GM12878 (cell line): ENCODE results near the gene NDEL1. TPM values are rescaled to one million over a fixed set of nuclear protein-coding genes. Genes with fewer than 3 reads are reported as not detected.

ENCODE experiments used
- ATAC-seq: fragments of 200-7000 bp; cut with Tn5 transposase; 3 replicates; pipeline ENCODE4 v1.9.1; 2020; ENCODE audit warnings: mild to moderate bottlenecking, moderate library complexity
- BruUV-seq: library from RNA; stranded (reverse); fragments of 400-500 nt; replicated peaks from 2 replicates; lab custom pipeline; 2021; lab: Mats Ljungman, UMichigan
- CTCF ChIA-PET: fragments of 300-600 bp; sonication (Branson Sonifier 250); formaldehyde crosslinking; extraction: SDS; loops from one replicate; lab custom pipeline; 2021; ENCODE audit warnings: inconsistent platforms; lab: Yijun Ruan, JAX
- POLR2A ChIA-PET: fragments of 350-600 bp; formaldehyde crosslinking; extraction: SDS; loops from one replicate; lab custom pipeline; 2021; ENCODE audit warnings: inconsistent platforms; lab: Charles Lee
- RAD21 ChIA-PET: fragments of 300-600 bp; sonication (Branson Sonifier 250); formaldehyde crosslinking; loops from one replicate; lab custom pipeline; 2023; ENCODE audit warnings: antibody characterized with exemption; ENCODE audit not compliant: unreplicated experiment; lab: Charles Lee
- SMC1A ChIA-PET: fragments of 300-600 bp; sonication (Branson Sonifier 250); formaldehyde crosslinking; loops from one replicate; lab custom pipeline; 2023; ENCODE audit not compliant: unreplicated experiment, uncharacterized antibody; lab: Charles Lee
- DNase-seq: peaks from one replicate; pipeline ENCODE4 v3.0.0-alpha.2; 2011; ENCODE audit warnings: low read depth, low spot score
- FAIRE-seq: peaks from 3 replicates; lab custom pipeline; 2011; peaks lifted over from hg19 to GRCh38; lab: Jason Lieb, UNC
- H2AFZ ChIP-seq: 2 replicates; pipeline ENCODE4 v1.6.0; 2011; ENCODE audit warnings: low read depth, low read length, control low read depth; ENCODE audit not compliant: control insufficient read depth
- H3K27ac ChIP-seq: 2 replicates; pipeline ENCODE4 v1.5.1; 2011; ENCODE audit warnings: control low read depth; ENCODE audit not compliant: control insufficient read depth, insufficient read depth
- H3K27me3 ChIP-seq, 2 experiments: replicated peaks in 1 of 2; 2 replicates each; pipeline versions ENCODE4 v1.6.0 to v1.6.1; 2011; ENCODE audit warnings: low read length in 1 of 2; ENCODE audit not compliant: control insufficient read depth in 2 of 2, insufficient read depth in 2 of 2
- H3K36me3 ChIP-seq, 2 experiments: 2 replicates each; pipeline ENCODE4 v1.5.1; 2011; ENCODE audit warnings: low read length in 1 of 2; ENCODE audit not compliant: control insufficient read depth in 2 of 2, insufficient read depth in 2 of 2
- H3K4me1 ChIP-seq: 2 replicates; pipeline ENCODE4 v1.6.1; 2011; ENCODE audit warnings: mild to moderate bottlenecking, low read length, moderate library complexity, mixed read lengths; ENCODE audit not compliant: control insufficient read depth, insufficient read depth
- H3K4me2 ChIP-seq: 2 replicates; pipeline ENCODE4 v1.6.0; 2011; ENCODE audit warnings: control low read depth; ENCODE audit not compliant: control insufficient read depth, insufficient read depth
- H3K4me3 ChIP-seq: fragments of 200-600 bp; sonication (generic); 2 replicates; pipeline ENCODE4 v1.5.1; 2016
- H3K79me2 ChIP-seq: 2 replicates; pipeline ENCODE4 v1.6.0; 2011; ENCODE audit warnings: low read length; ENCODE audit not compliant: control insufficient read depth, insufficient read depth
- H3K9ac ChIP-seq: 2 replicates; pipeline ENCODE4 v1.8.0; 2011; ENCODE audit warnings: low read length, control low read depth, mixed read lengths; ENCODE audit not compliant: control insufficient read depth, insufficient read depth
- H3K9me3 ChIP-seq: replicated peaks from 3 replicates; pipeline ENCODE4 v1.5.1; 2011; ENCODE audit warnings: mild to moderate bottlenecking, low read length; ENCODE audit not compliant: control insufficient read depth, insufficient read depth
- H4K20me1 ChIP-seq: 2 replicates; pipeline ENCODE4 v1.6.0; 2011; ENCODE audit not compliant: control insufficient read depth, insufficient read depth
- BHLHE40 ChIP-seq, 2 experiments: fragments of 450-650 bp in 1 of 2; IDR thresholded peaks; 2 replicates each; pipeline ENCODE4 v1.6.1; 2011 to 2017; ENCODE audit warnings: low read depth in 2 of 2, borderline replicate concordance in 1 of 2, improper control_type of control experiment in 1 of 2, low read length in 1 of 2, mild to moderate bottlenecking in 1 of 2
- DPF2 ChIP-seq: fragments of 450-650 bp; IDR thresholded peaks from 2 replicates; pipeline ENCODE4 v1.6.1; 2017; ENCODE audit warnings: mild to moderate bottlenecking
- EZH2 ChIP-seq: IDR thresholded peaks from 2 replicates; pipeline ENCODE4 v1.6.1; 2012; ENCODE audit warnings: low read depth, mild to moderate bottlenecking, control low read depth, inconsistent platforms, low read length, borderline replicate concordance; ENCODE audit not compliant: control insufficient read depth
- FOXM1 ChIP-seq: IDR thresholded peaks from 2 replicates; pipeline ENCODE4 v1.6.1; 2012; ENCODE audit warnings: low read depth, mild to moderate bottlenecking, inconsistent platforms, low read length, moderate library complexity
- GATAD2B ChIP-seq: fragments of 450-650 bp; conservative IDR thresholded peaks from 2 replicates; pipeline ENCODE4 v1.6.1; 2017; ENCODE audit warnings: low read depth, mild to moderate bottlenecking, moderate library complexity
- NR2C2 ChIP-seq: IDR thresholded peaks from 2 replicates; pipeline ENCODE4 v1.6.1; 2011; ENCODE audit warnings: borderline replicate concordance, low read depth; ENCODE audit not compliant: control insufficient read depth, insufficient read length
- SMARCA5 ChIP-seq: fragments of 450-650 bp; IDR thresholded peaks from 2 replicates; pipeline ENCODE4 v1.6.1; 2017; ENCODE audit warnings: mild to moderate bottlenecking
- SPI1 ChIP-seq: IDR thresholded peaks from 2 replicates; pipeline ENCODE4 v1.6.1; 2011; ENCODE audit warnings: low read depth, mild to moderate bottlenecking, low read length, moderate library complexity, borderline replicate concordance; ENCODE audit not compliant: insufficient read depth
- TAF1 ChIP-seq: IDR thresholded peaks from 2 replicates; pipeline ENCODE4 v1.6.1; 2011; ENCODE audit warnings: mild to moderate bottlenecking, low read depth, low read length, borderline replicate concordance
- ZBTB4 ChIP-seq: fragments of 450-650 bp; formaldehyde crosslinking; IDR thresholded peaks from 2 replicates; pipeline ENCODE4 v1.4.0; 2022; ENCODE audit warnings: mild to moderate bottlenecking, moderate library complexity
- ZNF207 ChIP-seq: fragments of 450-650 bp; IDR thresholded peaks from 2 replicates; pipeline ENCODE4 v1.6.1; 2014; ENCODE audit warnings: antibody characterized with exemption, mild to moderate bottlenecking, borderline replicate concordance
- ZNF24 ChIP-seq: fragments of 450-650 bp; IDR thresholded peaks from 2 replicates; pipeline ENCODE4 v1.6.1; 2017; ENCODE audit warnings: antibody characterized with exemption, mild to moderate bottlenecking
- WGBS: methylation state at CpG from one replicate; pipeline ENCODE4 v1.1.6; 2016; ENCODE audit warnings: low lambda C conversion rate; ENCODE audit not compliant: insufficient replicate concordance, insufficient coverage; ENCODE audit errors: missing lambda C conversion rate; 5-methylcytosine and 5-hydroxymethylcytosine counted together
- in situ Hi-C: fragments of 300-500 bp; cut with MboI; formaldehyde crosslinking; loops from 9 replicates; pipeline ENCODE4 v1.14.3; 2018; ENCODE audit warnings: mixed read lengths
- intact Hi-C: fragments of 100-400 bp; cut with micrococcal nuclease; formaldehyde crosslinking; loops from one replicate; pipeline ENCODE4 v1.14.2; 2022; ENCODE audit not compliant: unreplicated experiment
- polyA plus RNA-seq, 11 experiments: library from polyadenylated mRNA; depleted of rRNA in 4 of 11; unstranded in 6 of 11; stranded (reverse) in 5 of 11; fragments of >200 nt; fragmentation: Nextera tagmentation in 4 of 11; fragmentation: Illumina TruSeq in 1 of 11; extraction: Ambion mirVana in 4 of 11; extraction: Trizol in 1 of 11; gene quantifications; 1 replicate in 1 of 11; 2 replicates in 10 of 11; pipeline versions ENCODE4 v1.2.1 to v1.2.3, GENCODE V29; 2011 to 2016; ENCODE audit warnings: inconsistent platforms in 2 of 11, missing spikeins in 2 of 11, low read depth in 1 of 11
- total RNA-seq, 4 experiments: library from RNA; depleted of rRNA in 3 of 4; stranded (reverse); fragments of >200 nt in 3 of 4; fragmentation: Illumina TruSeq in 1 of 4; extraction: Trizol in 1 of 4; gene quantifications; 2 replicates each; pipeline versions ENCODE4 v1.2.1 to v1.2.3, GENCODE V29; 2013 to 2021
- TF ChIP-seq, protein P1 (sequence below): fragments of 450-650 bp; conservative IDR thresholded peaks from 2 replicates; pipeline ENCODE4 v1.6.1; 2017; ENCODE audit warnings: mild to moderate bottlenecking, moderate library complexity
- TF ChIP-seq, protein P2 (sequence below): IDR thresholded peaks from 2 replicates; pipeline ENCODE4 v1.6.1; 2012; ENCODE audit warnings: mild to moderate bottlenecking, low read depth, low read length

NDEL1 gene
- total and polyA plus RNA-seq, 10 of the 15 experiments (the other 5 are each of a cell fraction or from before 2014, with no cell fraction given), result 0.72 to 41.5 (median 29.9) TPM

- ChIA-PET RAD21 (no interaction called here), SMC1A (no interaction called here), POLR2A (no interaction called here), CTCF (interaction anchor here (1.0 to 2.0 kb wide), 2 partner anchors 15 to 248 kb away, joined by 3 to 7 read pairs; no protein-coding TSS in a partner anchor)
- no peak overlapping the region for H2AFZ ChIP-seq
- H3K9me3 ChIP-seq, result peaks cover 2% of the 10 kb centered on the region; the same call in 1 of the 3 replicates
- no peak overlapping the region for H3K4me2 ChIP-seq
- in situ Hi-C loops (no loop called here), intact Hi-C loops (no loop called here)
- no peaks in the 10 kb centered on the region for H3K27me3 ChIP-seq
- H3K4me3 ChIP-seq, result no peak overlapping the region
- WGBS, result 100% methylated on average over 1 of the region's 1 CpG
- DNase-seq, result no peak
- TF ChIP-seq FOXM1 (no peak), GATAD2B (no peak), ZNF207 (no peak), TAF1 (no peak), SMARCA5 (no peak), EZH2 (no peak), DPF2 (no peak), ZNF24 (no peak), SPI1 (no peak), NR2C2 (no peak), ZBTB4 (no peak), BHLHE40 (IDR thresholded peaks at IDR 0.05; ENCODE audit: borderline replicate concordance in 1 of 2, low read depth in 2 of 2, low read length in 1 of 2) (no peak)
- TF ChIP-seq, protein P1, sequence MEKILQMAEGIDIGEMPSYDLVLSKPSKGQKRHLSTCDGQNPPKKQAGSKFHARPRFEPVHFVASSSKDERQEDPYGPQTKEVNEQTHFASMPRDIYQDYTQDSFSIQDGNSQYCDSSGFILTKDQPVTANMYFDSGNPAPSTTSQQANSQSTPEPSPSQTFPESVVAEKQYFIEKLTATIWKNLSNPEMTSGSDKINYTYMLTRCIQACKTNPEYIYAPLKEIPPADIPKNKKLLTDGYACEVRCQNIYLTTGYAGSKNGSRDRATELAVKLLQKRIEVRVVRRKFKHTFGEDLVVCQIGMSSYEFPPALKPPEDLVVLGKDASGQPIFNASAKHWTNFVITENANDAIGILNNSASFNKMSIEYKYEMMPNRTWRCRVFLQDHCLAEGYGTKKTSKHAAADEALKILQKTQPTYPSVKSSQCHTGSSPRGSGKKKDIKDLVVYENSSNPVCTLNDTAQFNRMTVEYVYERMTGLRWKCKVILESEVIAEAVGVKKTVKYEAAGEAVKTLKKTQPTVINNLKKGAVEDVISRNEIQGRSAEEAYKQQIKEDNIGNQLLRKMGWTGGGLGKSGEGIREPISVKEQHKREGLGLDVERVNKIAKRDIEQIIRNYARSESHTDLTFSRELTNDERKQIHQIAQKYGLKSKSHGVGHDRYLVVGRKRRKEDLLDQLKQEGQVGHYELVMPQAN, result no peak
- TF ChIP-seq, protein P2, sequence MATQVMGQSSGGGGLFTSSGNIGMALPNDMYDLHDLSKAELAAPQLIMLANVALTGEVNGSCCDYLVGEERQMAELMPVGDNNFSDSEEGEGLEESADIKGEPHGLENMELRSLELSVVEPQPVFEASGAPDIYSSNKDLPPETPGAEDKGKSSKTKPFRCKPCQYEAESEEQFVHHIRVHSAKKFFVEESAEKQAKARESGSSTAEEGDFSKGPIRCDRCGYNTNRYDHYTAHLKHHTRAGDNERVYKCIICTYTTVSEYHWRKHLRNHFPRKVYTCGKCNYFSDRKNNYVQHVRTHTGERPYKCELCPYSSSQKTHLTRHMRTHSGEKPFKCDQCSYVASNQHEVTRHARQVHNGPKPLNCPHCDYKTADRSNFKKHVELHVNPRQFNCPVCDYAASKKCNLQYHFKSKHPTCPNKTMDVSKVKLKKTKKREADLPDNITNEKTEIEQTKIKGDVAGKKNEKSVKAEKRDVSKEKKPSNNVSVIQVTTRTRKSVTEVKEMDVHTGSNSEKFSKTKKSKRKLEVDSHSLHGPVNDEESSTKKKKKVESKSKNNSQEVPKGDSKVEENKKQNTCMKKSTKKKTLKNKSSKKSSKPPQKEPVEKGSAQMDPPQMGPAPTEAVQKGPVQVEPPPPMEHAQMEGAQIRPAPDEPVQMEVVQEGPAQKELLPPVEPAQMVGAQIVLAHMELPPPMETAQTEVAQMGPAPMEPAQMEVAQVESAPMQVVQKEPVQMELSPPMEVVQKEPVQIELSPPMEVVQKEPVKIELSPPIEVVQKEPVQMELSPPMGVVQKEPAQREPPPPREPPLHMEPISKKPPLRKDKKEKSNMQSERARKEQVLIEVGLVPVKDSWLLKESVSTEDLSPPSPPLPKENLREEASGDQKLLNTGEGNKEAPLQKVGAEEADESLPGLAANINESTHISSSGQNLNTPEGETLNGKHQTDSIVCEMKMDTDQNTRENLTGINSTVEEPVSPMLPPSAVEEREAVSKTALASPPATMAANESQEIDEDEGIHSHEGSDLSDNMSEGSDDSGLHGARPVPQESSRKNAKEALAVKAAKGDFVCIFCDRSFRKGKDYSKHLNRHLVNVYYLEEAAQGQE, result no peak
- no peak for ATAC-seq
- no peaks in the 10 kb centered on the region for H4K20me1 ChIP-seq
- H3K27ac ChIP-seq, result no peak overlapping the region
- peaks cover 0 to 7% of the 10 kb centered on the region in 2 experiments; a peak in 1 of 4 replicates for H3K36me3 ChIP-seq
- no peak overlapping the region for H3K9ac ChIP-seq
- BruUV-seq, result no TSS peak
- no peaks in the 10 kb centered on the region for H3K79me2 ChIP-seq
- FAIRE-seq, result no peak
- no peaks in the 10 kb centered on the region for H3K4me1 ChIP-seq
Measured at GRCh38 chr17:8484465-8484864, 48.8 kb downstream of the NDEL1 start.
